ENCODE results near the gene COL1A1. TPM values are rescaled to one million over a fixed set of nuclear protein-coding genes. Genes with fewer than 3 reads are reported as not detected.

The COL1A1 gene
- total RNA-seq = 13.3 and 14.8 TPM in 2 replicates
- long read RNA-seq = 0 reads

GRCh38 chr17:50201276-50201854 lies at the start of gene COL1A1:
Gene COL1A1 (minus strand): TSS chr17:50201631. CDS start chr17:50201513, 118 bp downstream.
- Mint-ChIP-seq H3K4me1 (peaks cover 40% of the 10 kb centered on the region), H3K9me3 (no peaks in the 10 kb centered on the region), H3K4me3 (peak within 1 kb of the TSS; percentile 86), H3K27ac (ENCODE audit: unreplicated experiment) (no peak within 1 kb of the TSS), H3K27me3 (ENCODE audit: low read depth) (peaks cover 61% of the 10 kb centered on the region), H3K36me3 (ENCODE audit: low read depth) (no peaks in the 10 kb centered on the region)
- no peak for TF ChIP-seq CTCF (conservative IDR thresholded peaks at IDR 0.05)
- DNase-seq (ENCODE audit: low read depth, low spot score) = no peak

GRCh38 chr17:50248255-50248654 lies 46.8 kb upstream of the COL1A1 start:
- Mint-ChIP-seq H3K4me1 (peaks cover 4% of the 10 kb centered on the region), H3K9me3 (peaks cover 15% of the 10 kb centered on the region), H3K4me3 (no peak overlapping the region), H3K36me3 (ENCODE audit: low read depth) (peaks cover 4% of the 10 kb centered on the region), H3K27me3 (ENCODE audit: low read depth) (no peaks in the 10 kb centered on the region), H3K27ac (ENCODE audit: unreplicated experiment) (no peak overlapping the region)
- no peak for DNase-seq (ENCODE audit: low read depth, low spot score)
- no peak for TF ChIP-seq CTCF (conservative IDR thresholded peaks at IDR 0.05)

- Mint-ChIP-seq H3K27me3 (ENCODE audit: low read depth) (no peaks in the 10 kb centered on the region), H3K9me3 (peaks cover 14% of the 10 kb centered on the region), H3K27ac (ENCODE audit: unreplicated experiment) (no peak overlapping the region), H3K4me1 (no peaks in the 10 kb centered on the region), H3K4me3 (no peak overlapping the region), H3K36me3 (ENCODE audit: low read depth) (peaks cover 4% of the 10 kb centered on the region)
- no peak for DNase-seq (ENCODE audit: low read depth, low spot score)
- TF ChIP-seq CTCF (conservative IDR thresholded peaks at IDR 0.05) = no peak
These were observed 43.3 kb upstream of the COL1A1 start for GRCh38 chr17:50244771-50245170.

GRCh38 chr17:50241431-50241830 lies 40.0 kb upstream of the COL1A1 start:
- no peaks in the 10 kb centered on the region for H3K36me3 Mint-ChIP-seq (ENCODE audit: low read depth)
- H3K27ac Mint-ChIP-seq (ENCODE audit: unreplicated experiment) = no peak overlapping the region
- peaks cover 2% of the 10 kb centered on the region for H3K9me3 Mint-ChIP-seq
- peaks cover 7% of the 10 kb centered on the region for H3K27me3 Mint-ChIP-seq (ENCODE audit: low read depth)
- TF ChIP-seq CTCF (conservative IDR thresholded peaks at IDR 0.05) = no peak
- H3K4me3 Mint-ChIP-seq = no peak overlapping the region
- H3K4me1 Mint-ChIP-seq = no peaks in the 10 kb centered on the region
- no peak for DNase-seq (ENCODE audit: low read depth, low spot score)

- no peak overlapping the region for H3K27ac Mint-ChIP-seq (ENCODE audit: unreplicated experiment)
- no peak overlapping the region for H3K4me3 Mint-ChIP-seq
- no peak for TF ChIP-seq CTCF (conservative IDR thresholded peaks at IDR 0.05)
- DNase-seq (ENCODE audit: low read depth, low spot score) = no peak
- peaks cover 2% of the 10 kb centered on the region for H3K9me3 Mint-ChIP-seq
- no peaks in the 10 kb centered on the region for H3K36me3 Mint-ChIP-seq (ENCODE audit: low read depth)
- no peaks in the 10 kb centered on the region for H3K4me1 Mint-ChIP-seq
- peaks cover 7% of the 10 kb centered on the region for H3K27me3 Mint-ChIP-seq (ENCODE audit: low read depth)
These were observed 39.4 kb upstream of the COL1A1 start for GRCh38 chr17:50240851-50241250.
